ENCODE measurements around the gene DZIP3. TPM values are rescaled to one million over a fixed set of nuclear protein-coding genes. Genes with fewer than 3 reads are reported as not detected.

Gene DZIP3
- total RNA-seq, 3 donors from 2014 or later (not counting 1 experiment from before 2014, with no cell fraction given): 12.0 to 24.8 (median 20.8) TPM

GRCh38 chr3:108705045-108705444 lies 115.5 kb downstream of the DZIP3 start:
- H3K27ac ChIP-seq (ENCODE audit: low read length): no peak overlapping the region
- no peak overlapping the region for H3K4me3 ChIP-seq (ENCODE audit: low read length)
- Mint-ChIP-seq H3K36me3 (peaks cover 25% of the 10 kb centered on the region), H3K4me3 (no peak overlapping the region), H3K27ac (no peak overlapping the region), H3K27me3 (ENCODE audit: low read depth in 2 of 2) (peaks cover 0 to 3% of the 10 kb centered on the region in 2 donors), H3K4me1 (no peaks in the 10 kb centered on the region), H3K9me3 (peaks cover 8 to 15% of the 10 kb centered on the region in 2 donors)
- 87% methylated on average over 1 of the region's 1 CpG for WGBS (ENCODE audit: insufficient coverage)
- H3K36me3 ChIP-seq (ENCODE audit: control insufficient read depth, insufficient read depth, low read length): no peaks in the 10 kb centered on the region
- no peaks in the 10 kb centered on the region for H3K9me3 ChIP-seq (ENCODE audit: control insufficient read depth, insufficient read depth, low read length)
- no peak for ATAC-seq
- DNase-seq: no peak
- intact Hi-C loops (cut with micrococcal nuclease): no loop called here
- no peaks in the 10 kb centered on the region for H3K27me3 ChIP-seq (ENCODE audit: control insufficient read depth, insufficient read depth, low read length)
- no peak for TF ChIP-seq CTCF (IDR thresholded peaks at IDR 0.05)
- no peaks in the 10 kb centered on the region for H3K4me1 ChIP-seq (ENCODE audit: control insufficient read depth, insufficient read depth, low read length)

GRCh38 chr3:108713009-108713516 lies 123.5 kb downstream of the DZIP3 start:
- Histone ChIP-seq H3K27ac (ENCODE audit: low read length) (no peak overlapping the region), H3K27me3 (ENCODE audit: control insufficient read depth, insufficient read depth, low read length) (no peaks in the 10 kb centered on the region), H3K9me3 (ENCODE audit: control insufficient read depth, insufficient read depth, low read length) (no peaks in the 10 kb centered on the region), H3K4me1 (ENCODE audit: control insufficient read depth, insufficient read depth, low read length) (no peaks in the 10 kb centered on the region), H3K4me3 (ENCODE audit: low read length) (no peak overlapping the region), H3K36me3 (ENCODE audit: control insufficient read depth, insufficient read depth, low read length) (no peaks in the 10 kb centered on the region)
- WGBS (ENCODE audit: insufficient coverage): 83% methylated on average over 3 of the region's 5 CpGs
- ATAC-seq: no peak
- peaks cover 13 to 29% of the 10 kb centered on the region in 2 donors for H3K27me3 Mint-ChIP-seq (ENCODE audit: low read depth in 2 of 2)
- TF ChIP-seq CTCF (IDR thresholded peaks at IDR 0.05): no peak
- H3K27ac Mint-ChIP-seq: no peak overlapping the region
- no peaks in the 10 kb centered on the region for H3K9me3 Mint-ChIP-seq
- DNase-seq: no peak
- H3K4me3 Mint-ChIP-seq: no peak overlapping the region
- intact Hi-C loops (cut with micrococcal nuclease): no loop called here
- no peaks in the 10 kb centered on the region for H3K36me3 Mint-ChIP-seq
- no peaks in the 10 kb centered on the region for H3K4me1 Mint-ChIP-seq

DNA sequence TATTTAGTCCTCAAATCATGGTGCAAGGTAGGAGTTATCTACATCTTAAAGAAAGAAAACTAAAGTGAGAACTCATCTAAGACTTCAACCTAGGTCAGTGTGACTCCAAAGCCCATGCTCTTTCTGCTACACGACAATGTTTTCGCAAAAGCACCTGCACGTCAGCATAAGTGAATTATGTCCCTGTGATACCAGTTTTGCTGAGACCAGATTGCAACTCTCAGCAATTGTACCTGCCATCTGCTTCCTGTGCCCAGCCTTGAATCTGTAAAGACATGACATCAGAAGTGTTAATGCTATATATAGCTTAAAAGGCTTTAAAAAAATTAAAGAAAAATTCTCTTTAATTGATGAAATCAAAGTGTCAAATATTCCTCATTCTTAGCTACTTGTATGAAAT lies 124.3 kb downstream of the DZIP3 start:
- H3K9me3 ChIP-seq (ENCODE audit: control insufficient read depth, insufficient read depth, low read length): no peaks in the 10 kb centered on the region
- H3K4me1 ChIP-seq (ENCODE audit: control insufficient read depth, insufficient read depth, low read length): no peaks in the 10 kb centered on the region
- no peaks in the 10 kb centered on the region for H3K27me3 ChIP-seq (ENCODE audit: control insufficient read depth, insufficient read depth, low read length)
- WGBS (ENCODE audit: insufficient coverage): 23% methylated on average over 3 of the region's 3 CpGs
- no peaks in the 10 kb centered on the region for H3K36me3 ChIP-seq (ENCODE audit: control insufficient read depth, insufficient read depth, low read length)
- H3K27ac ChIP-seq (ENCODE audit: low read length): no peak overlapping the region
- no peak for DNase-seq
- Mint-ChIP-seq H3K9me3 (no peaks in the 10 kb centered on the region), H3K4me3 (no peak overlapping the region), H3K27ac (no peak overlapping the region), H3K36me3 (no peaks in the 10 kb centered on the region), H3K27me3 (ENCODE audit: low read depth in 2 of 2) (peaks cover 13 to 29% of the 10 kb centered on the region in 2 donors), H3K4me1 (peaks cover 0 to 3% of the 10 kb centered on the region in 2 donors)
- no peak for TF ChIP-seq CTCF (IDR thresholded peaks at IDR 0.05)
- no peak overlapping the region for H3K4me3 ChIP-seq (ENCODE audit: low read length)
- no peak for ATAC-seq
- intact Hi-C loops (cut with micrococcal nuclease): no loop called here

- peaks cover 9% of the 10 kb centered on the region for H3K4me1 ChIP-seq (ENCODE audit: control insufficient read depth, insufficient read depth, low read length)
- H3K27ac ChIP-seq (ENCODE audit: low read length): no peak overlapping the region
- 85% methylated on average over 2 of the region's 2 CpGs for WGBS (ENCODE audit: insufficient coverage)
- peaks cover 0 to 4% of the 10 kb centered on the region in 2 donors for H3K9me3 Mint-ChIP-seq
- no peak overlapping the region for H3K27ac Mint-ChIP-seq
- no peak for DNase-seq
- ATAC-seq: no peak
- H3K36me3 Mint-ChIP-seq: no peaks in the 10 kb centered on the region
- no peaks in the 10 kb centered on the region for H3K36me3 ChIP-seq (ENCODE audit: control insufficient read depth, insufficient read depth, low read length)
- no peak overlapping the region for H3K4me3 ChIP-seq (ENCODE audit: low read length)
- TF ChIP-seq CTCF (IDR thresholded peaks at IDR 0.05): no peak
- peaks cover 6 to 12% of the 10 kb centered on the region in 2 donors for H3K27me3 Mint-ChIP-seq (ENCODE audit: low read depth in 2 of 2)
- H3K9me3 ChIP-seq (ENCODE audit: control insufficient read depth, insufficient read depth, low read length): peaks cover 8% of the 10 kb centered on the region
- H3K4me3 Mint-ChIP-seq: no peak overlapping the region
- H3K27me3 ChIP-seq (ENCODE audit: control insufficient read depth, insufficient read depth, low read length): no peaks in the 10 kb centered on the region
- H3K4me1 Mint-ChIP-seq: peaks cover 15 to 23% of the 10 kb centered on the region in 2 donors
- intact Hi-C loops (cut with micrococcal nuclease): no loop called here
Measured at GRCh38 chr3:108718454-108718853, 128.9 kb downstream of the DZIP3 start.

All from natural killer cell (primary cell).